Right lung (tissue), 10 donors: ENCODE data around the gene CASR. TPM values are rescaled to one million over a fixed set of nuclear protein-coding genes. Genes with fewer than 3 reads are reported as not detected.
"Not testable (repeated sequence)": the region's sequence is repeated elsewhere in the genome, so short reads cannot be mapped to it uniquely, and the experiment has no call there.

Experiments
- DNase-seq, 2 donors: peaks; one replicate each; pipeline ENCODE4 v3.0.0-alpha.2; 2013
- long read RNA-seq, 8 donors: transcript quantifications; one replicate each; lab custom pipeline, GENCODE V29; 2026
- polyA plus RNA-seq, 5 donors: library from polyadenylated mRNA; unstranded; fragments of 120-200 nt; gene quantifications; one replicate each; pipeline versions ENCODE4 v1.2.1 to v1.2.3, GENCODE V29; 2013; ENCODE audit warnings: inconsistent platforms in 1 of 5, low replicate concordance in 1 of 5; ENCODE audit not compliant: insufficient read length in 5 of 5, insufficient read depth in 1 of 5

CASR gene
- polyA plus RNA-seq, result under 1 TPM in 3 of 5 donors, not detected in 2; 0.01 to 0.13 (median 0.01) TPM
- long read RNA-seq, donor 1, result 0 reads
- long read RNA-seq, donor 2, result 0 reads
- long read RNA-seq, donor 3, result 0 reads
- long read RNA-seq, donor 4, result 0 reads
- long read RNA-seq, donor 5, result 0 reads
- long read RNA-seq, donor 6, result 0 reads
- long read RNA-seq, donor 7, result 0 reads
- long read RNA-seq, donor 8, result 0 reads

- DNase-seq, result no peak
Observed at GRCh38 chr3:122183521-122183892, at the start of gene CASR. TSS of gene CASR (plus strand) at chr3:122183668. CDS start at chr3:122254190, 70,522 bp downstream.

- no peak for DNase-seq
Observed at GRCh38 chr3:122146466-122146865, 37.0 kb upstream of the CASR start.

GRCh38 chr3:122148941-122149627 lies 34.4 kb upstream of the CASR start:
- DNase-seq, result no peak

GRCh38 chr3:122151480-122151879 lies 32.0 kb upstream of the CASR start:
- no peak for DNase-seq

- DNase-seq, result not testable (repeated sequence)
Observed at GRCh38 chr3:122164983-122165382, 18.5 kb upstream of the CASR start.

- no peak for DNase-seq
Observed at GRCh38 chr3:122167630-122168029, 15.8 kb upstream of the CASR start.

- no peak for DNase-seq
Observed at GRCh38 chr3:122168044-122168443, 15.4 kb upstream of the CASR start.

GRCh38 chr3:122169911-122170310 lies 13.6 kb upstream of the CASR start:
- no peak for DNase-seq

- DNase-seq, result not testable (repeated sequence)
Observed at GRCh38 chr3:122171361-122171760, 12.1 kb upstream of the CASR start.

- DNase-seq, result no peak
Observed at GRCh38 chr3:122178711-122179110, 4.8 kb upstream of the CASR start.

- no peak for DNase-seq
Observed at GRCh38 chr3:122183893-122184590, 574 bp downstream of the CASR start.

- no peak for DNase-seq
Observed at GRCh38 chr3:122184591-122184929, 1.1 kb downstream of the CASR start.

- no peak for DNase-seq
Observed at GRCh38 chr3:122186372-122186771, 2.9 kb downstream of the CASR start.

- no peak for DNase-seq
Observed at GRCh38 chr3:122188737-122189136, 5.3 kb downstream of the CASR start.

GRCh38 chr3:122189357-122189756 lies 5.9 kb downstream of the CASR start:
- DNase-seq, result no peak

- DNase-seq, result no peak
Observed at GRCh38 chr3:122190525-122190924, 7.1 kb downstream of the CASR start.

GRCh38 chr3:122198966-122199365 lies 15.5 kb downstream of the CASR start:
- no peak for DNase-seq

- no peak for DNase-seq
Observed at GRCh38 chr3:122199552-122199951, 16.1 kb downstream of the CASR start.

GRCh38 chr3:122200661-122201060 lies 17.2 kb downstream of the CASR start:
- no peak for DNase-seq

- not testable (repeated sequence) for DNase-seq
Observed at GRCh38 chr3:122201476-122201875, 18.0 kb downstream of the CASR start.

GRCh38 chr3:122208579-122208978 lies 25.1 kb downstream of the CASR start:
- DNase-seq, result no peak

- no peak for DNase-seq
Observed at GRCh38 chr3:122213650-122214049, 30.2 kb downstream of the CASR start.

GRCh38 chr3:122214711-122215110 lies 31.2 kb downstream of the CASR start:
- DNase-seq, result no peak
